Measurements from ENCODE around the gene TPRX2.

Gene TPRX2

DNA sequence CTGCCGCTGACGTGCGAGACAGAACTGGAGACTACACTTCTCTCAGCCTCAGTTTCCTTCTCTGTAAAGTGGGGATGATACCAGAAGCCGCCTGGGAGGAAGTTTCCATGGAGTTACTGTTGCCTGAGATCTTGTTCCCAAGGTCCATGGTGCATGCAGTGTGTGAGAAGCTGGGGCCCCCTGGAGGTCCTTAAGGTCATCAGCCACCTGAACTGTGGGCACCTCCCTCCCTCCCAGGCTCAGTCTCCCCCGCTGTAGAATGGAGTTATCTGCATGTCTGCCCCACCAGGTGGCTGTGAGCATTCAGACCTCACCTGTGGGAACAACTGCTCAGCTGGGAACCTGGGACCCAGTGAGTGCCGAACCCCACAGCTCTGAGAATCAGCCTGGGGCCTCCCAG lies 34.6 kb upstream of the TPRX2 start:
- no peak overlapping the region for H3K4me3 ChIP-seq (ENCODE audit: low read depth, low read length)
- no peak for DNase-seq (ENCODE audit: low read depth)
- TF ChIP-seq, protein P1, sequence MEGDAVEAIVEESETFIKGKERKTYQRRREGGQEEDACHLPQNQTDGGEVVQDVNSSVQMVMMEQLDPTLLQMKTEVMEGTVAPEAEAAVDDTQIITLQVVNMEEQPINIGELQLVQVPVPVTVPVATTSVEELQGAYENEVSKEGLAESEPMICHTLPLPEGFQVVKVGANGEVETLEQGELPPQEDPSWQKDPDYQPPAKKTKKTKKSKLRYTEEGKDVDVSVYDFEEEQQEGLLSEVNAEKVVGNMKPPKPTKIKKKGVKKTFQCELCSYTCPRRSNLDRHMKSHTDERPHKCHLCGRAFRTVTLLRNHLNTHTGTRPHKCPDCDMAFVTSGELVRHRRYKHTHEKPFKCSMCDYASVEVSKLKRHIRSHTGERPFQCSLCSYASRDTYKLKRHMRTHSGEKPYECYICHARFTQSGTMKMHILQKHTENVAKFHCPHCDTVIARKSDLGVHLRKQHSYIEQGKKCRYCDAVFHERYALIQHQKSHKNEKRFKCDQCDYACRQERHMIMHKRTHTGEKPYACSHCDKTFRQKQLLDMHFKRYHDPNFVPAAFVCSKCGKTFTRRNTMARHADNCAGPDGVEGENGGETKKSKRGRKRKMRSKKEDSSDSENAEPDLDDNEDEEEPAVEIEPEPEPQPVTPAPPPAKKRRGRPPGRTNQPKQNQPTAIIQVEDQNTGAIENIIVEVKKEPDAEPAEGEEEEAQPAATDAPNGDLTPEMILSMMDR (IDR thresholded peaks at IDR 0.05; ENCODE audit: control insufficient read depth, extremely low read depth, insufficient read depth), result no peak

DNA sequence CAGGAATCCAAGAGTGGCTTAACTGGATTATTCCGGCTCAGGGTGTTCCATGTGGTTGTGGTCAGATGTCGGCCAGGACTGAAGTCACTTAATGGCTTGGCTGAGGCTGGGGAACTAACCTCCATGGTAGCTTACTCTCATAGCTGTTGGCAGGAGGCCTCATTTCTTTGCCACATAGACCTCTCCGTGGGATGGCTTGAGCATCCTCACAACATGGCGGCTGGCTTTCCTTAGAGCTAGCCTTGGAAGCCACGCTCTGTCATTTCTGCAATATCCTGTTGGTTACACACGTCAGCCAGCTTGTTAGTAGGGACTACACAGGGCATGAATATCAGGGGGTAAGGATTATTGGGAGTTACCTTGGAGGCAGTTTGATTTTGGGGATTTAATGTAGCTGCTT lies 32.2 kb upstream of the TPRX2 start:
- TF ChIP-seq, protein P1 (IDR thresholded peaks at IDR 0.05; ENCODE audit: control insufficient read depth, extremely low read depth, insufficient read depth), result no peak
- H3K4me3 ChIP-seq (ENCODE audit: low read depth, low read length), result no peak overlapping the region

DNA sequence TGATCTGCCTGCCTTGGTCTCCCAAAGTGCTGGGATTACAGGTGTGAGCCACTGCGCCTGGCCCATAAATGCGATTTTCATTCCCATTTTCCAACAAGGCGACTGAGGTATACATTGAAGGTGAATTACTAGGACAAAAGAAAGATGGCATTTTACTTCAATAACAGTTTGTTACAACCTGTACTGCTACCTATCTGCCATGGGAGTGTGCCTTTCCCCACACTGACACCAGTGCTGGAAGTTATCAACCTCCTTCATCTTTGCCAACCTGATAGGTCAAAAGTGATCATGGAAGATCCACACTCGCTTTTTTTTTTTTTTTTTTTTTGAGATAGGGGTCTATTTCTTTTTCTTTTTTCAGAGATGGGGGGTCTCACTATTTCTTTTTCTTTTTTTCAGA lies 26.3 kb upstream of the TPRX2 start:
- DNase-seq (ENCODE audit: low read depth), result no peak
- TF ChIP-seq, protein P1 (IDR thresholded peaks at IDR 0.05; ENCODE audit: control insufficient read depth, extremely low read depth, insufficient read depth), result no peak
- H3K4me3 ChIP-seq (ENCODE audit: low read depth, low read length), result no peak overlapping the region

More for the DNA sequence above, 32.2 kb upstream of the TPRX2 start:
- DNase-seq (ENCODE audit: low read depth), result no peak

DNA sequence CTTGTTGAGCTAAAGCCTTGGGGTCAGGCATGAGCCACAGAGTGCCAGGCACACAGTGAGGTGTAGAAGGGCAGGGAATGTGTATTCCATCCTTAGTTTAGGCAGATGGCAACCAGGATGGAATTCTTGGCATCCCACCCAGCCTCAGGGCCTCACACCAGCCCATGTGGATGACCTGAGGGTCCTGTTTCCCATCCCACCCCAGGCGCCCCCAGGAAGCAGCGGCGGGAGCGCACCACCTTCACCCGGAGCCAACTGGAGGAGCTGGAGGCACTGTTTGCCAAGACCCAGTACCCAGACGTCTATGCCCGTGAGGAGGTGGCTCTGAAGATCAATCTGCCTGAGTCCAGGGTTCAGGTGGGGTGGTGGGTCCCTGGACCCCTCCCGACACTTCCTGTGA lies 23.0 kb upstream of the TPRX2 start:
- TF ChIP-seq, protein P1 (IDR thresholded peaks at IDR 0.05; ENCODE audit: control insufficient read depth, extremely low read depth, insufficient read depth), result no peak
- DNase-seq (ENCODE audit: low read depth), result no peak
- no peak overlapping the region for H3K4me3 ChIP-seq (ENCODE audit: low read depth, low read length)

DNA sequence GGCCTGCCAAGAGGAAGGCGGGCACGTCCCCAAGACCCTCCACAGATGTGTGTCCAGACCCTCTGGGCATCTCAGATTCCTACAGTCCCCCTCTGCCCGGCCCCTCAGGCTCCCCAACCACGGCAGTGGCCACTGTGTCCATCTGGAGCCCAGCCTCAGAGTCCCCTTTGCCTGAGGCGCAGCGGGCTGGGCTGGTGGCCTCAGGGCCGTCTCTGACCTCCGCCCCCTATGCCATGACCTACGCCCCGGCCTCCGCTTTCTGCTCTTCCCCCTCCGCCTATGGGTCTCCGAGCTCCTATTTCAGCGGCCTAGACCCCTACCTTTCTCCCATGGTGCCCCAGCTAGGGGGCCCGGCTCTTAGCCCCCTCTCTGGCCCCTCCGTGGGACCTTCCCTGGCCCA lies 19.6 kb upstream of the TPRX2 start:
- H3K4me3 ChIP-seq (ENCODE audit: low read depth, low read length), result no peak overlapping the region
- TF ChIP-seq, protein P1 (IDR thresholded peaks at IDR 0.05; ENCODE audit: control insufficient read depth, extremely low read depth, insufficient read depth), result no peak
- DNase-seq (ENCODE audit: low read depth), result no peak

DNA sequence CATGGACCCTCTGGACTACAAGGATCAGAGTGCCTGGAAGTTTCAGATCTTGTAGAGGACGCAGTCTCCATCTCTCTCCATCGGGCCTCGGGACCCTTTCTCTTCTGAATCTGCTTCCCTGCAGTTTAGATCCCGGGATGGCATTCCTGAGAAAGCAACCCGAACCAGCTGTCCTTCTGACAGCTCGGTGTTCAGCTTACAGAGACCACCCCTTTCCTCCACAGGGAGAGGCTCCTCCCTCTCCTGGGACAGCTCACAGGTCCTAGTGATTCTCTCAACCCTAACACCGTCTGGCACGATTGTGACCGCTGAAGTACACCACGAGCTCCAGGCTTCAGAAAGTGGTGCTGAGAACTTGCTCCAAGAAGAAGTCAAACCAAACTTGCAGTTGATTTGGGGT lies 19.1 kb upstream of the TPRX2 start:
- TF ChIP-seq, protein P1 (IDR thresholded peaks at IDR 0.05; ENCODE audit: control insufficient read depth, extremely low read depth, insufficient read depth), result no peak
- DNase-seq (ENCODE audit: low read depth), result no peak
- no peak overlapping the region for H3K4me3 ChIP-seq (ENCODE audit: low read depth, low read length)

DNA sequence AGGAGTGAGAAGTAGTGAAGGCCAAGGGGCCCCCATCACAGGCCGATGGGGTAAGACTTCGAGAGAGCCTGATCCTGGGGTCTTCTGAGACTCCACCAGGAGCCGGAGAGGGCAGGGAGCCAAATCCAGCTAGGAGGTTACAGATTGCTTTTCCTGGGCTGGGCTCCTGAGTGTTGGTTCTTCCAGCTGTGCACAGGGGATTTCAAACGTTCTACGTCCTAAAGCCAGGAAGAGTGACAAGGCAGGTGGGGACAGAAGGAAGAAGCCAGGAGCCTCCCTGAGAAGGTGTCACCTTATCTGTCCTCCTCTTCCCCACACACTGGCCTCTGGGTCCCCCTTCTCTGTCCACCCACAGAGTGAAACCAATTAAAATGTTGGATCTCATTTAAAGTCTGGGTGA lies 16.1 kb upstream of the TPRX2 start:
- H3K4me3 ChIP-seq (ENCODE audit: low read depth, low read length), result no peak overlapping the region
- TF ChIP-seq, protein P1 (IDR thresholded peaks at IDR 0.05; ENCODE audit: control insufficient read depth, extremely low read depth, insufficient read depth), result no peak
- no peak for DNase-seq (ENCODE audit: low read depth)

All from LNCaP clone FGC (cell line).